A549 (cell line): ENCODE measurements around the gene PCDHA12. TPM values are rescaled to one million over a fixed set of nuclear protein-coding genes. Genes with fewer than 3 reads are reported as not detected.
A peak's percentile ranks its signal among the peaks of the same experiment; 100 is the strongest.

Experiments used
- ATAC-seq, 2 experiments: fragments of 200-7000 bp in 1 of 2; fragments of >200 bp in 1 of 2; cut with Nextera tagmentation in 1 of 2; cut with Tn5 transposase in 1 of 2; 3 replicates each; pipeline versions ENCODE4 v1.8.0 to v1.9.1; 2018 to 2020; ENCODE audit warnings: mild to moderate bottlenecking in 1 of 2, moderate library complexity in 1 of 2
- CTCF ChIA-PET: fragments of 300-600 bp; sonication (Branson Sonifier 250); formaldehyde crosslinking; extraction: SDS; loops from one replicate; lab custom pipeline; 2021; ENCODE audit warnings: antibody characterized with exemption, inconsistent platforms; lab: Yijun Ruan, JAX
- POLR2A ChIA-PET: fragments of 350-600 bp; formaldehyde crosslinking; extraction: SDS; loops from one replicate; lab custom pipeline; 2021; ENCODE audit warnings: antibody characterized with exemption, inconsistent platforms; lab: Yijun Ruan, JAX
- DNase-seq, 2 experiments: peaks; one replicate each; pipeline versions ENCODE4 v3.0.0 to v3.0.0-alpha.2; 2011 to 2016; ENCODE audit warnings: low read depth in 1 of 2, low spot score in 1 of 2
- FAIRE-seq: peaks from 2 replicates; lab custom pipeline; 2011; peaks lifted over from hg19 to GRCh38; lab: Jason Lieb, UNC
- H3K27ac ChIP-seq, 2 experiments: fragments of >200 bp; sonication (Bioruptor Twin); formaldehyde crosslinking; 3 replicates each; pipeline ENCODE4 v1.5.1; 2016 to 2017
- H3K4me1 ChIP-seq: fragments of >200 bp; sonication (Bioruptor Twin); formaldehyde crosslinking; 3 replicates; pipeline ENCODE4 v1.6.1; 2016
- H3K4me2 ChIP-seq: fragments of >200 bp; sonication (Bioruptor Twin); formaldehyde crosslinking; 3 replicates; pipeline ENCODE4 v1.6.1; 2016
- H3K4me3 ChIP-seq: fragments of >200 bp; sonication (Bioruptor Twin); formaldehyde crosslinking; 3 replicates; pipeline ENCODE4 v1.5.1; 2016
- H3K9me3 ChIP-seq: fragments of >200 bp; sonication (Bioruptor Twin); formaldehyde crosslinking; 3 replicates; pipeline ENCODE4 v1.6.1; 2016
- ATOH8 ChIP-seq: fragments of 250-450 bp; sonication (Bioruptor Pico); IDR thresholded peaks from 2 replicates; pipeline ENCODE4 v1.5.0; 2020; ENCODE audit warnings: low read depth, mild to moderate bottlenecking, moderate library complexity
- CEBPB ChIP-seq, 2 experiments: fragments of >200 bp in 1 of 2; sonication (Bioruptor Twin) in 1 of 2; formaldehyde crosslinking in 1 of 2; IDR thresholded peaks; 2 replicates each; pipeline ENCODE4 v1.6.1; 2012 to 2016
- CHD2 ChIP-seq: fragments of 150-350 bp; IDR thresholded peaks from 2 replicates; pipeline ENCODE4 v1.6.1; 2014; ENCODE audit warnings: low read length; ENCODE audit not compliant: partially characterized antibody
- CHD4 ChIP-seq: fragments of 200-600 bp; sonication (generic); IDR thresholded peaks from 2 replicates; pipeline ENCODE4 v1.6.1; 2016; ENCODE audit warnings: antibody characterized with exemption, mild to moderate bottlenecking, borderline replicate concordance
- EHMT2 ChIP-seq: fragments of 200-600 bp; sonication (generic); IDR thresholded peaks from 2 replicates; pipeline ENCODE4 v1.6.1; 2016; ENCODE audit warnings: antibody characterized with exemption, low read depth, mild to moderate bottlenecking, moderate library complexity
- FOSB ChIP-seq: fragments of 250-450 bp; sonication (Bioruptor Pico); IDR thresholded peaks from 2 replicates; pipeline ENCODE4 v1.5.0; 2020; ENCODE audit warnings: mild to moderate bottlenecking, moderate library complexity
- FOXS1 ChIP-seq: fragments of 250-450 bp; sonication (Bioruptor Pico); IDR thresholded peaks from 2 replicates; pipeline ENCODE4 v1.5.0; 2020; ENCODE audit warnings: mild to moderate bottlenecking, moderate library complexity
- HMGXB4 ChIP-seq: fragments of 250-450 bp; sonication (Bioruptor Pico); IDR thresholded peaks from 2 replicates; pipeline ENCODE4 v1.5.0; 2021; ENCODE audit warnings: mild to moderate bottlenecking, moderate library complexity, borderline replicate concordance
- KDM5A ChIP-seq: fragments of 200-600 bp; sonication (generic); IDR thresholded peaks from 2 replicates; pipeline ENCODE4 v1.6.1; 2016; ENCODE audit warnings: antibody characterized with exemption, mild to moderate bottlenecking
- MAFK ChIP-seq: fragments of 450-650 bp; IDR thresholded peaks from 2 replicates; pipeline ENCODE4 v1.6.1; 2014; ENCODE audit not compliant: partially characterized antibody
- MYC ChIP-seq: IDR thresholded peaks from 2 replicates; pipeline ENCODE4 v1.6.1; 2012; ENCODE audit warnings: mild to moderate bottlenecking, inconsistent platforms, low read length, improper control_type of control experiment, borderline replicate concordance
- PHF8 ChIP-seq: fragments of 200-600 bp; sonication (generic); IDR thresholded peaks from 2 replicates; pipeline ENCODE4 v1.6.1; 2016; ENCODE audit warnings: low read depth, mild to moderate bottlenecking, antibody characterized with exemption, moderate library complexity, borderline replicate concordance
- RAD21 ChIP-seq, 2 experiments: fragments of >200 bp in 1 of 2; sonication (Bioruptor Twin) in 1 of 2; formaldehyde crosslinking in 1 of 2; IDR thresholded peaks in 1 of 2; conservative IDR thresholded peaks in 1 of 2; 2 replicates in 1 of 2; 3 replicates in 1 of 2; pipeline ENCODE4 v1.6.1; 2012 to 2018; ENCODE audit warnings: inconsistent platforms in 1 of 2
- RARB ChIP-seq: fragments of 250-450 bp; sonication (Bioruptor Pico); IDR thresholded peaks from 2 replicates; pipeline ENCODE4 v1.8.0; 2021; ENCODE audit warnings: mild to moderate bottlenecking, moderate library complexity
- RFX5 ChIP-seq: fragments of 450-650 bp; IDR thresholded peaks from 2 replicates; pipeline ENCODE4 v1.7.1; 2014; ENCODE audit warnings: antibody characterized with exemption, mild to moderate bottlenecking, moderate library complexity
- SREBF2 ChIP-seq: fragments of 450-650 bp; IDR thresholded peaks from 2 replicates; pipeline ENCODE4 v1.6.1; 2014; ENCODE audit warnings: mild to moderate bottlenecking, moderate library complexity
- ZSCAN20 ChIP-seq: fragments of 250-450 bp; sonication (Bioruptor Pico); IDR thresholded peaks from 2 replicates; pipeline ENCODE4 v1.8.0; 2022; ENCODE audit warnings: mild to moderate bottlenecking, moderate library complexity
- WGBS: methylation state at CpG from one replicate; pipeline ENCODE4 v1.1.6; 2017; ENCODE audit errors: missing lambda C conversion rate; 5-methylcytosine and 5-hydroxymethylcytosine counted together
- polyA plus RNA-seq, 4 experiments: library from polyadenylated mRNA; depleted of rRNA in 3 of 4; stranded (reverse); fragments of >200 nt; fragmentation: RNase III in 1 of 4; extraction: RNeasy Plus Mini Kit Qiagen cat#74134 plus additional on column Dnase treatment in 1 of 4; gene quantifications; 2 replicates in 3 of 4; 3 replicates in 1 of 4; pipeline ENCODE4 v1.2.3, GENCODE V29; 2011 to 2017
- TF ChIP-seq, protein P1 (sequence below): fragments of 450-650 bp; IDR thresholded peaks from 2 replicates; pipeline ENCODE4 v1.6.1; 2014; ENCODE audit warnings: antibody characterized with exemption
- TF ChIP-seq, protein P2 (sequence below): IDR thresholded peaks from 2 replicates; pipeline ENCODE4 v1.6.1; 2012; ENCODE audit warnings: low read depth, borderline replicate concordance

Gene PCDHA12
- polyA plus RNA-seq, 2 of the 4 experiments (the other 2 are of a cell fraction), result 2.5 to 2.9 TPM

DNA sequence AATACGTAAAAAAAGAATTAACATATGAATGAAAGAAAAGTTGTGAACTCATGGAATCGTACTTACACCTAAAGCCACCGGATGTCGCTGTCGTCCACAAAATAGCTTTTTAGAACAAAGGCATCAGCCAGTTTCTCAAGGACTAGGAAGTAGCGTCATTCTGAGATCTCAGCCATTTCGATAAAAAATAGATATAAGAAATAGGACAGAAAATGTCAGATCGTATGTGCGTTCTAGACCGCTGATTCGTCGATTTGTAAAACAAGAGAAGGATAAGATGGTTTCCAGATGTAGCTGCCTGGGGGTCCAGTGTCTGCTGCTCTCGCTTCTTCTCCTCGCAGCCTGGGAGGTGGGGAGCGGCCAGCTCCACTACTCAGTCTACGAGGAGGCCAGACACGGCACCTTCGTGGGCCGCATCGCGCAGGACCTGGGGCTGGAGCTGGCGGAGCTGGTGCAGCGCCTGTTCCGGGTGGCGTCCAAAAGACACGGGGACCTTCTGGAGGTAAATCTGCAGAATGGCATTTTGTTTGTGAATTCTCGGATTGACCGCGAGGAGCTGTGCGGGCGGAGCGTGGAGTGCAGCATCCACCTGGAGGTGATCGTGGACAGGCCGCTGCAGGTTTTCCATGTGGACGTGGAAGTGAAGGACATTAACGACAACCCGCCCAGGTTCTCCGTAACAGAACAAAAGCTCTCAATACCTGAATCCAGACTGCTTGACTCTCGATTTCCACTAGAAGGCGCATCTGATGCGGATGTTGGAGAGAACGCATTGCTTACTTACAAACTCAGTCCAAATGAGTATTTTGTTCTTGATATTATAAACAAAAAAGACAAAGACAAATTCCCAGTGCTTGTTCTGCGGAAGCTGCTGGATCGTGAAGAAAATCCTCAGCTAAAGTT is 19.1 kb upstream of the PCDHA12 start, which contains the start of gene PCDHA10:
PCDHA10 (plus strand) TSS at position 126 of the 903 bp plus-strand sequence; CDS start at position 278, 152 bp downstream.
- H3K9me3 ChIP-seq, result peaks cover 11% of the 10 kb centered on the region; the same call in 2 of the 3 replicates
- FAIRE-seq (no peak), ATAC-seq (no peak), DNase-seq (peak in 1 of 2 experiments; percentile 18)
- no peak within 1 kb of the TSS for H3K4me3 ChIP-seq
- H3K4me1 ChIP-seq, result no peaks in the 10 kb centered on the region
- ChIA-PET POLR2A (no interaction called here), CTCF (interaction anchor here (0.6 to 1.4 kb wide), 5 partner anchors 34 to 663 kb away, joined by 3 to 7 read pairs (median 3); partner anchors contain the start of genes PCDHA4 and PCDHA5)
- peak in 1 of 2 experiments; percentile 17; a peak in 1 of 5 replicates for TF ChIP-seq RAD21 (conservative IDR thresholded peaks at IDR 0.05 in 1 of 2, IDR thresholded peaks at IDR 0.05 in 1 of 2)
- no peak for TF ChIP-seq EHMT2
- peak; percentile 61 for TF ChIP-seq MAFK
- TF ChIP-seq RARB, result no peak
- H3K27ac ChIP-seq, result no peak within 1 kb of the TSS
- no peak within 1 kb of the TSS for H3K4me2 ChIP-seq
- 73% methylated on average over 43 of the region's 44 CpGs for WGBS

- no peak for DNase-seq
- Histone ChIP-seq H3K4me3 (no peak overlapping the region), H3K9me3 (peaks cover 18% of the 10 kb centered on the region), H3K4me2 (no peak overlapping the region), H3K4me1 (no peaks in the 10 kb centered on the region), H3K27ac (no peak overlapping the region)
- ChIA-PET POLR2A (no interaction called here), CTCF (interaction anchor here (1.0 to 1.4 kb wide), 2 partner anchors 35 to 50 kb away, joined by 3 to 7 read pairs; partner anchors contain the start of genes PCDHA4 and PCDHA5)
- WGBS, result 87% methylated on average over 94 of the region's 94 CpGs
- FAIRE-seq, result no peak
- TF ChIP-seq ZSCAN20 (CRISPR knock-in tag) (no peak), EHMT2 (no peak), SREBF2 (no peak), CHD2 (no peak), ATOH8 (CRISPR knock-in tag) (no peak), CEBPB (IDR thresholded peaks at IDR 0.05) (no peak), FOSB (CRISPR knock-in tag) (no peak), RFX5 (no peak), KDM5A (no peak), RARB (no peak), CHD4 (no peak), PHF8 (no peak), FOXS1 (no peak), MYC (no peak), HMGXB4 (CRISPR knock-in tag) (no peak)
- TF ChIP-seq, protein P1, sequence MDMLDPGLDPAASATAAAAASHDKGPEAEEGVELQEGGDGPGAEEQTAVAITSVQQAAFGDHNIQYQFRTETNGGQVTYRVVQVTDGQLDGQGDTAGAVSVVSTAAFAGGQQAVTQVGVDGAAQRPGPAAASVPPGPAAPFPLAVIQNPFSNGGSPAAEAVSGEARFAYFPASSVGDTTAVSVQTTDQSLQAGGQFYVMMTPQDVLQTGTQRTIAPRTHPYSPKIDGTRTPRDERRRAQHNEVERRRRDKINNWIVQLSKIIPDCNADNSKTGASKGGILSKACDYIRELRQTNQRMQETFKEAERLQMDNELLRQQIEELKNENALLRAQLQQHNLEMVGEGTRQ, result no peak
- TF ChIP-seq, protein P2, sequence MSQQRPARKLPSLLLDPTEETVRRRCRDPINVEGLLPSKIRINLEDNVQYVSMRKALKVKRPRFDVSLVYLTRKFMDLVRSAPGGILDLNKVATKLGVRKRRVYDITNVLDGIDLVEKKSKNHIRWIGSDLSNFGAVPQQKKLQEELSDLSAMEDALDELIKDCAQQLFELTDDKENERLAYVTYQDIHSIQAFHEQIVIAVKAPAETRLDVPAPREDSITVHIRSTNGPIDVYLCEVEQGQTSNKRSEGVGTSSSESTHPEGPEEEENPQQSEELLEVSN, result no peak
- no peak for ATAC-seq
These were observed 17.7 kb upstream of the PCDHA12 start for GRCh38 chr5:140857177-140857986.
